Suppressor macrophage treated with lipopolysaccharide for 1 hour (primary cell): ENCODE results near the gene ELK3.

Source experiments
- DNase-seq, 3 donors: peaks; one replicate each; pipeline ENCODE4 v3.0.0-alpha.2; 2020 to 2022

The ELK3 gene

GRCh38 chr12:96258104-96258961 lies 64.2 kb downstream of the ELK3 start:
- peak in 1 of 3 donors; percentile 19 for DNase-seq

- peak in 2 of 3 donors; percentile 54 to 57 for DNase-seq
Measured at GRCh38 chr12:96260231-96260630, 66.1 kb downstream of the ELK3 start.

DNA sequence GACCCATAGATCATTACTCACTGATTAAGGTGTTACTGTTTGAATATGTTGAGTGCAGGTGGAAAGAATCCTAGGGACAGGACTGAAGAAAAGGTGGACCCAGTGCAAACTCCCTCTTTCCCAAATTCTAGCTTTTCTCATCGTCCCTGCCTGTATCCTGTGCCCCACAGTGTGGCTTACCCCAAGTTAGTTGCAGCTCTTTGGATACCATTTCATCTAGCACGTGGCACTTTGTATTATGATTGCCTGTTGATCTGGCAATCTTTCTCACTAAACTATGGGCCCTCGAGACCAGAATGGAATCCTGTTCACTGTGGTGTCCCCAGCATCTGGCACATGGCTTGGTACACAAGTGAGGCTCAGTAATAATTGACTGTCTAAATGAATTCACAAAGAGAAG lies 66.5 kb downstream of the ELK3 start:
- no peak for DNase-seq

DNA sequence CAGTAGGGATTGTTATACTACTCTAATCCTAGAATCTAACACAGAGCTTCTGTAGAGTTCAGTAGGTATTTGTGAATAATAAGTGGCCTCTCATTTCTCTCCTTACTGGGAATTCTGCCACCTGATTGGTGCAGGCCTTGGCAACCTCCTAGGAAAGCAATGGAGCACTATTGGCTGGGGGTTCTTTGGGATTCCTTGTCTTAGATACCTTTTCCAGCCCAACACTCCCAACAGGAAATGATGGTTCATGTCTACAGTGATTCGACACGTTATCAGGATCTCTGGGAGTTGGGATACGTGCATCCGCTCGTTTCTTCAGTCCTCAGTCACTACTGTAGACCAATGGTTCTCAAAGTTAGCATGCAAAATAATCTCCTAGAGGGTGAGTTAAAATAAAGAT lies 67.4 kb downstream of the ELK3 start:
- no peak for DNase-seq

GRCh38 chr12:96263449-96263902 lies 69.3 kb downstream of the ELK3 start:
- no peak for DNase-seq

DNA sequence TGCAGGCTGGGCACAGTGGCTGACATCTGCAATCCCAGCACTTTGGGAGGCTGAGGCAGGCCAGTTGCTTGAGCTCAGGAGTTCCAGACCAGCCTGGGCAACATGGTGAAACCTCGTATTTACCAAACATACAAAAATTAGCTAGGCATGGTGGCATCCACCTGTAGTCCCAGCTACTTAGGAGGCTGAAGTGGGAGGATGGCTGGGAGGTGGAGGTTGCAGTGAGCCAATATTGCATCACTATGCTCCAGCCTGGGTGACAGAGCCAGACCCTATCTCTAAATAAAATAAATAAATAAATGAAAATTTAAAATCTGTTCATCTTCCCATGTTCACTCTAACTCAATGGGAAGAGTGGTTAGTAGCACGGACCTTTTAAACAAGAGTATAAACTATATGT lies 71.2 kb downstream of the ELK3 start:
- no peak for DNase-seq

- no peak for DNase-seq
Measured at GRCh38 chr12:96265836-96266235, 71.7 kb downstream of the ELK3 start.

GRCh38 chr12:96266238-96266637 lies 72.1 kb downstream of the ELK3 start:
- DNase-seq: no peak

- DNase-seq: no peak
Measured at GRCh38 chr12:96271469-96272199, 77.5 kb downstream of the ELK3 start.

GRCh38 chr12:96274331-96274730 lies 80.2 kb downstream of the ELK3 start:
- no peak for DNase-seq

DNA sequence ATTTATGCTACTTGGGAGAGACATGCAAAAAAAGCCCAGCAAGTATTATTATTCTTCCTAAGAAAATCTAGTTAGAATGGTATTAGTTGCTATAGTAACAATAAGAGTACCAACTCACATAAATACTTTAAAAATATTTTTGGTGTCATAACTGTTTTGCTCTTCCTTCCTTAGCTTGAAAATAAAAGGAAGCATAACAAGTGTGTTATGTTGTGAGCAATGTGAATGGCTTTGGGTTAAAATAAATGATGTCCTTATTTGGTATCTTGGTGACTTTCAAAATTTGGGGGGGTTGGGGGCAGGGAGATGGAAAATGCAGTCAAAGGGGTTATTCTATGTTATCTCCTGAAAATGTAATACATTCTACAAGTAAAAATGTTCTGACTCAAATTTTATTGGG lies 91.0 kb downstream of the ELK3 start:
- DNase-seq: no peak

- no peak for DNase-seq
Measured at GRCh38 chr12:96289067-96289466, 94.9 kb downstream of the ELK3 start.

GRCh38 chr12:96293093-96293492 lies 98.9 kb downstream of the ELK3 start:
- no peak for DNase-seq

- no peak for DNase-seq
Measured at GRCh38 chr12:96294831-96295230, 100.7 kb downstream of the ELK3 start.

DNA sequence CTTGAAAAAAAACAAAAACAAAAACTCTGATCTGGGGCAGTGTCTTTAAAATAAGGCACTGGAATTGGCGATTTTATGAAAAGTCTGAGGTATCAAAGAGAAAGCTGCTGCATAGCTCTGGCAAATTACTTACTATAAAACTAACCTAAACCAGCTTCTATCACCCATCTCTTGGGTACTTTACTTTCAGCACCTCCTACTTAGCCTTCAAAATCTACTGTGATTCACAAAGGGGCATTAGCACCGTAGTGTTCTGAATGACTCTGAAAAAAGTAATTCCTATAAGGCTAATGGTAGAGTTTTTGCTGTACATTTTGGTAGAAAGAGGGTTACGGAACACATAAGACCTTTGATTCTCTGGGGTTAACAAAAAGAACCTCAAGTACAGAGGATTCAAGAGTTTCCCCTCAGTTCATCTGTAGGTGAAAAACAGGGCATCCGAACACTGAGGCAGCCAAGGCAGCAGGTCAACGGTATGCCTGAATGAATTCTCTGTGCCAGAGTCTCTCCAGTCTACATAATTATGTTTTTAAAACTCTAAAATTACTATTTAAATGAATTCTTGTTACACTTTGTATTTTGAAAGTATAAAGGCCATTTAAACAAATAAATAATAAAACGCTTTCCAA lies 101.5 kb downstream of the ELK3 start:
- no peak for DNase-seq

DNA sequence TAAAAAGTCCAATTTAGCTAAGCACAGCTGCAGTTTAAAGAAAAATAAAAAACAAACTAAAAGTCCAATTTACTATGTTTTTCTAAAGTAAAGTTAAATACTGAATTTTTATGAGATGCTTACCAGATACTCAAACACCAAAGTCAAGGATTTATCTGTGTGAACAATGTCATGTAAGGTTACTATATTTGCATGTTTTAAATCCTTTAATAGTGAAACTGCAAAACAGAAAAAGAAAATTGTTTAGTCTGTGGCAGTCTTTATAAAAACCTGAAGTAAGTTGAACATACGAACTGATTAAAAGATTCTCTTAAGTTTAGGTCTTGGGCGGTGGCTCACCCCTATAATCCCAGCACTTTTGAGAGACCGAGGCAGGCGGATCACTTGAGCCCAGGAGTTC lies 103.3 kb downstream of the ELK3 start:
- DNase-seq: no peak

GRCh38 chr12:96300064-96300463 lies 105.9 kb downstream of the ELK3 start:
- no peak for DNase-seq

DNA sequence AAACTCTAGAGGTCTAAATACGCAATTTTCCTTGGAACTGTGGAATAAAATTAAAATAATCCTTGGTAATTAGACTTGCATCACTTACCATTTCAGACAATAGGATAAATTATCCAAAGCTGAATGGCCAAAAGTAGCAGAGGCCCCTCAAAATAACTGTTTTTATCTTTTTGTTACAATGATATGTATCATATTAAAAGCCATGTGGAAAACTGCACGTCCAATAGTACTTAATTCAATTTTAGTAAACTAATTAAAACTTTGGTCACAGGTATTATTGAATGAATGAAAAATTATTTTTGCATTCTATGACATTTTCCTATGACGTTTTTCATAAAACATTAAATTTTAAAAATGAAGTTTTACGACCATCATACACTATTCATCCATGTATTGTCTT lies 107.6 kb downstream of the ELK3 start:
- no peak for DNase-seq

DNA sequence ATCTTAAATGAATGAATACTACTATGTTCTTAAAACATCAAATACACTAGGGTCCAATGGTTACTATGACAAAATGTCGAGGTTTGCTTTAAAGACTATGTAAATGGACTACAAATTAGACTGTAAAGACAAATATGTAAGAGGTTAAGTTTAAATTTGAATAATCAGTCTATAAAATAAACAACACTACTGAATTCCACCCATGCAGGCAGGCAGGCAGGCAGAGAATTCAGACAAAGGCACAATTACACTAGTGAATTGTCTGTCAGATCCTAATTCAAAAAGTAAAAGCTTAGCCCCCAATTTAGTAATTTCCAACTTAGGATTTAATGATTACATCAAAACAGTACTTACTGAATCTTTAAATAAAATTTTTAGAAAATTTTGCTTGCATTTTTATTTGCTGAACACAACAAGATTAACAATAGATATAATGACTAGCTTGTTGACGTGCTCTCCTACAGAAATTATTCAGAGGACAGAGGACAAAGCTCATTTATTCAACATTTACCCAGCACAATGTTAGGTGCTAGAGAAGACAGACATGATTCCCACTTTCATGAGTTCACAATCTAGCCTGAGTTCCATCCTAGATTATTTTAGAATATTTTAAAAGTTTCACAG lies 108.6 kb downstream of the ELK3 start:
- no peak for DNase-seq

- no peak for DNase-seq
Measured at GRCh38 chr12:96303653-96304052, 109.5 kb downstream of the ELK3 start.

DNA sequence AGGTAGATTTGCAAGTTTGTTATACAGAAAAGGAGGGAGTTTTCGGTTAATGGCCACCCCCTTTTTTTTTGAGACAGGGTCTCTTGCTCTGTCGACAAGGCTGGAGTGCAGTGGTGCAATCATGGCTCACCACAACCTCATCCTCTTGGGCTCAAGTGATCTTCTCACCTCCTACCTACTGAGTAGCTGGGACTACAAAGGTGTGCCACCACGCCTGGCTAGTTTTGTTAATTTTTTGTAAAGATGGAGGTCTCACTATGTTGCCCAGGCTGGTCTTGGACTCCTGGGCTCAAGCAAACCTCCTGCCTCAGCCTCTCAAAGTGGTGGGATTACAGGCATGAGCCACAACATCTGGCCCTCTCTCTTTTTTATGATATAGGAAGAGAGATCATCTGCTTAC lies 111.5 kb downstream of the ELK3 start:
- DNase-seq: no peak

- no peak for DNase-seq
Measured at GRCh38 chr12:96308881-96309280, 114.7 kb downstream of the ELK3 start.

DNA sequence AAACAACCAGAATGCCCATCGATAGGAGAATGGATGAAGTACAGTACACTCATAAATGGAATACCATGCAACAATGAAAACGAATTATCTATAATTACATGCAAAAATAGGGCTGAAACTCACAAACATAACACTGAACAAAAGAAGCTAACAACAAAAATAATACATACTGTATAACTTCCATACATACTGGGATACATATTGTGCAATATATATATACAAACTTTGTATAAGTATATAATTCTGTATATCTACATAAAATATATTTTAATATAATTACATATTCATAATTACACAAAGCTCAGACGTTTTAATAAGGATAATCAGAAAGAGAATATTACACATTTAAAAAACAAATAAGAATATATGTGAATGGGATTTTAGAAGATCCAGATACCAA lies 115.9 kb downstream of the ELK3 start:
- DNase-seq: no peak
